GM23248 (cell line): ENCODE results near the gene UQCRQ.

Experiments used
- EZH2 ChIP-seq: fragments of 200-600 bp; sonication (generic); IDR thresholded peaks from 2 replicates; pipeline ENCODE4 v1.6.1; 2018; ENCODE audit warnings: antibody characterized with exemption, mild to moderate bottlenecking; ENCODE audit not compliant: insufficient read depth, poor library complexity, severe bottlenecking
- EZH2phosphoT487 ChIP-seq: fragments of 200-600 bp; sonication (generic); IDR thresholded peaks from 2 replicates; pipeline ENCODE4 v1.6.1; 2018; ENCODE audit warnings: antibody characterized with exemption, moderate library complexity, mild to moderate bottlenecking, low read depth; ENCODE audit not compliant: insufficient read depth

DNA sequence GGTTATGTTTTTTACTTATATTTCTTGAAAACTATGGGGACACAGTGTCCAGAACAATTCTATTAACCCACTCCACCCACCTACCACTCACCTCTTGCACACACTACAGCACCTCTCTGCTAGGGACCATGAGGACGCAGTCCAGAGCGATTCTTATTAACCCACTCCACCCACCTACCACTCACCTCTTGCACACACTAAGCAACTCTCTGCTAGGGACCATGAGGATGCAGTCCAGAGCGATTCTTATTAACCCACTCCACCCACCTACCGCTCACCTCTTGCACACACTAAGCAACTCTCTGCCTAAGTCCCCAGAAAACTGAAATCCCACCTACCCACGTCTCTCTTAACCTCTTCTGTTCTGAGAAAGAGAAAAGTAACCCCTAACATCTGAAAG is 33.8 kb upstream of the UQCRQ start:
- no peak for TF ChIP-seq EZH2
- no peak for TF ChIP-seq EZH2phosphoT487
